HepG2 (cell line): ENCODE measurements around the gene ATP6V0A1. TPM values are rescaled to one million over a fixed set of nuclear protein-coding genes. Genes with fewer than 3 reads are reported as not detected.
A peak's percentile ranks its signal among the peaks of the same experiment; 100 is the strongest.

Experiments
- ARID5B ChIP-seq: IDR thresholded peaks from 2 replicates; pipeline ENCODE4 v1.4.0; 2020; ENCODE audit warnings: mild to moderate bottlenecking, missing genetic modification reagents
- KMT2B ChIP-seq: IDR thresholded peaks from 2 replicates; pipeline ENCODE4 v1.6.1; 2016; ENCODE audit warnings: missing genetic modification reagents, missing compliant biosample characterization
- MED1 ChIP-seq: sonication (generic); formaldehyde crosslinking; IDR thresholded peaks from 2 replicates; pipeline ENCODE4 v1.4.0; 2020; ENCODE audit warnings: missing genetic modification reagents
- NRL ChIP-seq: sonication (generic); formaldehyde crosslinking; IDR thresholded peaks from 2 replicates; pipeline ENCODE4 v1.5.0; 2020; ENCODE audit warnings: missing genetic modification reagents, mild to moderate bottlenecking, moderate library complexity, borderline replicate concordance
- RAD51 ChIP-seq: fragments of 450-650 bp; IDR thresholded peaks from 2 replicates; pipeline ENCODE4 v1.6.1; 2016; ENCODE audit warnings: borderline replicate concordance
- SMYD3 ChIP-seq: sonication (generic); formaldehyde crosslinking; IDR thresholded peaks from 2 replicates; pipeline ENCODE4 v1.8.1; 2023; ENCODE audit warnings: mild to moderate bottlenecking, missing genetic modification reagents
- TAF15 ChIP-seq: fragments of 200-400 bp; formaldehyde crosslinking; IDR thresholded peaks from one replicate; pipeline ENCODE4 v1.6.1; 2018; ENCODE audit warnings: mild to moderate bottlenecking, low read depth, low read length; ENCODE audit not compliant: poor library complexity, severe bottlenecking
- TRIM24 ChIP-seq: sonication (generic); formaldehyde crosslinking; IDR thresholded peaks from 2 replicates; pipeline ENCODE4 v1.8.0; 2022; ENCODE audit warnings: mild to moderate bottlenecking, missing genetic modification reagents
- USF2 ChIP-seq, 2 experiments: sonication (generic) in 1 of 2; formaldehyde crosslinking in 1 of 2; IDR thresholded peaks; 2 replicates each; pipeline versions ENCODE4 v1.5.1 to v1.6.1; 2011 to 2020; ENCODE audit warnings: borderline replicate concordance in 1 of 2, low read depth in 1 of 2, low read length in 1 of 2, mild to moderate bottlenecking in 1 of 2, missing genetic modification reagents in 1 of 2, moderate library complexity in 1 of 2
- ZBTB2 ChIP-seq: sonication (generic); formaldehyde crosslinking; IDR thresholded peaks from 2 replicates; pipeline ENCODE4 v1.8.0; 2022; ENCODE audit warnings: low read depth, missing genetic modification reagents
- ZHX1 ChIP-seq: sonication (generic); formaldehyde crosslinking; IDR thresholded peaks from 2 replicates; pipeline ENCODE4 v1.8.1; 2022; ENCODE audit warnings: low read depth, mild to moderate bottlenecking, missing genetic modification reagents
- ZNF225 ChIP-seq: sonication (generic); formaldehyde crosslinking; IDR thresholded peaks from 2 replicates; pipeline ENCODE4 v1.4.0; 2020; ENCODE audit warnings: mild to moderate bottlenecking, missing genetic modification reagents
- ZNF704 ChIP-seq: sonication (generic); formaldehyde crosslinking; IDR thresholded peaks from 2 replicates; pipeline ENCODE4 v1.8.1; 2023; ENCODE audit warnings: mild to moderate bottlenecking, inconsistent platforms, moderate library complexity, missing genetic modification reagents, borderline replicate concordance
- polyA plus RNA-seq, 8 experiments: library from polyadenylated mRNA; depleted of rRNA in 3 of 8; stranded (reverse) in 7 of 8; unstranded in 1 of 8; fragments of >200 nt; fragmentation: Illumina TruSeq in 4 of 8; extraction: Trizol in 4 of 8; gene quantifications; 2 replicates each; pipeline versions ENCODE4 v1.2.1 to v1.2.3, GENCODE V29; 2011 to 2016; ENCODE audit warnings: low read depth in 4 of 8, missing spikeins in 1 of 8, mixed read lengths in 1 of 8; ENCODE audit not compliant: insufficient read depth in 1 of 8
- total RNA-seq, 5 experiments: library from RNA; depleted of rRNA; stranded (reverse); fragments of >200 nt; fragmentation: Illumina TruSeq; extraction: Trizol; gene quantifications; 2 replicates each; pipeline ENCODE4 v1.2.3, GENCODE V29; 2016; ENCODE audit warnings: low read depth in 1 of 5

The ATP6V0A1 gene
- total and polyA plus RNA-seq, 2 of the 13 experiments (the other 11 are each of a cell fraction or from before 2014, with no cell fraction given), result 27.9 to 54.1 TPM

- TF ChIP-seq USF2 (IDR thresholded peaks at IDR 0.05; ENCODE audit: low read depth, low read length) (no peak), USF2 (CRISPR knock-in tag; IDR thresholded peaks at IDR 0.05; ENCODE audit: borderline replicate concordance) (no peak), TAF15 (peak; percentile 9), KMT2B (no peak), TRIM24 (CRISPR knock-in tag) (no peak), ZBTB2 (CRISPR knock-in tag) (no peak), ZHX1 (0 out of 2 replicates have a peak, but pooled peaks have one; percentile 32), SMYD3 (CRISPR knock-in tag) (no peak), MED1 (CRISPR knock-in tag) (no peak), ZNF225 (CRISPR knock-in tag) (no peak), NRL (no peak), RAD51 (no peak), ZNF704 (no peak), ARID5B (CRISPR knock-in tag) (no peak)
Observed at GRCh38 chr17:42421507-42422338, 37.0 kb upstream of the ATP6V0A1 start (continued).
